AG04449 (cell line): ENCODE measurements around the gene BST1.

Source experiments
- CTCF ChIA-PET: fragments of 350-600 bp; formaldehyde crosslinking; extraction: SDS; loops from one replicate; lab custom pipeline; 2021; ENCODE audit warnings: antibody characterized with exemption; lab: Yijun Ruan, JAX
- POLR2A ChIA-PET: fragments of 400-600, 350-600 bp; formaldehyde crosslinking; extraction: SDS; loops from one replicate; lab custom pipeline; 2020; ENCODE audit warnings: antibody characterized with exemption, inconsistent platforms; lab: Yijun Ruan, JAX
- DNase-seq: peaks from one replicate; pipeline ENCODE4 v3.0.0-alpha.2; 2010; ENCODE audit warnings: low read depth, low spot score
- H3K4me3 ChIP-seq: 2 replicates; pipeline ENCODE4 v1.5.1; 2011; ENCODE audit warnings: low read depth, mild to moderate bottlenecking, control low read depth, low read length
- CTCF ChIP-seq: IDR thresholded peaks from one replicate; pipeline ENCODE4 v1.5.1; 2011; ENCODE audit warnings: mild to moderate bottlenecking, moderate library complexity, low read length, control low read depth, inconsistent platforms; ENCODE audit not compliant: insufficient read depth; ENCODE audit errors: missing control alignments

BST1 gene

GRCh38 chr4:15738877-15739276 lies 36.0 kb downstream of the BST1 start:
- CTCF ChIA-PET: interaction anchor here (1.0 to 2.5 kb wide), 3 partner anchors 9 to 259 kb away, joined by 3 to 9 read pairs (median 7); no protein-coding TSS in a partner anchor
- DNase-seq: no peak
- POLR2A ChIA-PET: no interaction called here
- H3K4me3 ChIP-seq: no peak overlapping the region
- no peak for TF ChIP-seq CTCF

GRCh38 chr4:15740764-15741404 lies 38.0 kb downstream of the BST1 start:
- no peak for TF ChIP-seq CTCF
- ChIA-PET CTCF (interaction anchor here (0.9 to 2.2 kb wide), 4 partner anchors 10 to 142 kb away, joined by 3 to 9 read pairs (median 4); no protein-coding TSS in a partner anchor), POLR2A (no interaction called here)
- no peak for DNase-seq
- H3K4me3 ChIP-seq: no peak overlapping the region

DNA sequence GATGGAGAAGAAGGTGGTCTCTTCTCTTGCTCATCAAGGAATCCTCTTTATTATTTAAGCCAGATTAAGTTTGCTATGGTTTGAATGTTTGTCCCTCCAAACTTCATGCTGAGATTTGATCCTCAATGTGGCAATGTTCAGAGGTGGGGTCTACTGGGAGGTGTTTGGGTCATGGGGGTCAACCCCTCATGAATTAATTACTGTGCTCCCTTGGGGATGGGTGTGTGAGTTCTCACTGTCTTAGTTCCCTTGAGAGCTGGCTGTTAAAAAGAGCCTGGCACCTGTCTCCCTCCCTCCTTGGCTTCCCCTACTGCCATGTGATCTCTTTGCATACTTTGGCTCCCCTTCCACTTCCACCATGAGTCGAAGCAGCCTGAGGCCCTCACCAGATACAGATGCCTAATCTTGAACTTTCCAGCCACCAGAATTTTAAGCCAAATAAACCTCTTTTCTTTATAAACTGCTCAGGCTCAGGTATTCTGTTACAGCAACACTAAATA lies 39.3 kb downstream of the BST1 start:
- no peak for DNase-seq
- H3K4me3 ChIP-seq: no peak overlapping the region
- no peak for TF ChIP-seq CTCF
- ChIA-PET CTCF (interaction anchor here (1.2 to 2.2 kb wide), 2 partner anchors 11 to 13 kb away, joined by 3 to 9 read pairs; no protein-coding TSS in a partner anchor), POLR2A (no interaction called here)

DNA sequence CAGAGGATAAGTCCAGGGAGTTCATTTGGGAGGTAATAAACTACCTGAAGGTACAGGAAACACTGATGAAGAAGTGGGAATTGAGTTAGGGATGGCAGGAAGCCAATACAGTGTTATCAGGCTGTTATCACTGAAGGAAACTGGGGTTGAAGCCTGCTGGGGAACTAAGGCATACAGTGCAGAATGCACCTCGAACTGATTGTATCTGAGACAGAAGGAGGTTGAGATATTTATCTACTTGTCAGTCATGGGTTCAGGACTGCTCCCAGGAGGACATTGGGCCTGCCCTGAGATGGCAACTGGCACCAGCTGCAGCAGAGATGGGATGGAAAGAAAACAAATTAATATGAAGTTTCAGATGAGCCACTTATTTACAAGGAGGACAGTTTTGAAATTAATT lies 39.8 kb downstream of the BST1 start:
- TF ChIP-seq CTCF: no peak
- H3K4me3 ChIP-seq: no peak overlapping the region
- CTCF ChIA-PET: no interaction called here
- POLR2A ChIA-PET: no interaction called here
- no peak for DNase-seq

DNA sequence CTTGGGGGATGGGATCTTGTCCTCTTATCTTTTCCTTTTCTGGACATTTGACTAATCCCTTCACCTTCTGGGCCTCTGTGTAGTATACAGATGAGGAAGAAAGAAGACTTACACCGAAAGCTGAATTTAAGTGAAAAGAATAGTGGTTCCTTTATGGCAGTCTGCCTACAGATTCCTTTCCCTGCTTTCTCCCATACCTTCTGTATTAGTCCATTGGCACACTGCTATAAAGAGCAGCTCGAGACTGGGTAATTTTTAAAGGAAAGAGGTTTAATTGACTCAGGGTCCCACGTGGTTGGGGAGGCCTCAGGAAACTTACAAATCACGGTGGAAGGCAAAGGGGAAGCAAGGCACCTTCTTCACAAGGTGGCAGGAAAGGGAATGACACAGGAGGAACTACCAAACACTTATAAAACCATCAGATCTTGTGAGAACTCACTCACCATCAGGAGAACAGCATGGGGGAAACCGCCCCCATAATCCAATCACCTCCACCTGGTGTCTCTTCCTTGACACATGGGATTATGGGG lies 41.2 kb downstream of the BST1 start:
- TF ChIP-seq CTCF: no peak
- no peak overlapping the region for H3K4me3 ChIP-seq
- POLR2A ChIA-PET: no interaction called here
- DNase-seq: peak; percentile 41
- CTCF ChIA-PET: interaction anchor here (1.3 to 1.4 kb wide), 2 partner anchors 13 kb away, joined by 4 to 14 read pairs; no protein-coding TSS in a partner anchor

DNA sequence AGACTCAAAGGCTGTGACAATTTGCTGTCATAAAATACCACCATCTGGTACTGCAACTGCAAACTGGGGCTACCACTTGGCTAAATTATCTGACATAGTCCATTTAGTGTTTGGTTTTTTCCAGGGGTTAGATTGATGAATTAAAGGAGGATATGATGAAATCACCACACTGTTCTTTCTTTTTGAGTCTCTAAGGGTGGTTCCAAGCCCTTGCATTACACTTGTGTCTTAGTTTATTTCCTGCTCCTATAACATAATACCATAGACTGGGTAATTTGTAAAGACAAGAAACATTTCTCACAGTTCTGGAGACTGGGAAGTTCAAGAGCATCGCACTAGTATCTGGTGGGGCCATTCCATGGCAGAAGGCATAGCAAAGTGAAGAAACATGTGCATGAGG lies 43.2 kb downstream of the BST1 start:
- ChIA-PET CTCF (no interaction called here), POLR2A (no interaction called here)
- no peak for DNase-seq
- no peak for TF ChIP-seq CTCF
- no peak overlapping the region for H3K4me3 ChIP-seq
